ENCODE measurements around the gene MASP1.

The MASP1 gene, protein sequence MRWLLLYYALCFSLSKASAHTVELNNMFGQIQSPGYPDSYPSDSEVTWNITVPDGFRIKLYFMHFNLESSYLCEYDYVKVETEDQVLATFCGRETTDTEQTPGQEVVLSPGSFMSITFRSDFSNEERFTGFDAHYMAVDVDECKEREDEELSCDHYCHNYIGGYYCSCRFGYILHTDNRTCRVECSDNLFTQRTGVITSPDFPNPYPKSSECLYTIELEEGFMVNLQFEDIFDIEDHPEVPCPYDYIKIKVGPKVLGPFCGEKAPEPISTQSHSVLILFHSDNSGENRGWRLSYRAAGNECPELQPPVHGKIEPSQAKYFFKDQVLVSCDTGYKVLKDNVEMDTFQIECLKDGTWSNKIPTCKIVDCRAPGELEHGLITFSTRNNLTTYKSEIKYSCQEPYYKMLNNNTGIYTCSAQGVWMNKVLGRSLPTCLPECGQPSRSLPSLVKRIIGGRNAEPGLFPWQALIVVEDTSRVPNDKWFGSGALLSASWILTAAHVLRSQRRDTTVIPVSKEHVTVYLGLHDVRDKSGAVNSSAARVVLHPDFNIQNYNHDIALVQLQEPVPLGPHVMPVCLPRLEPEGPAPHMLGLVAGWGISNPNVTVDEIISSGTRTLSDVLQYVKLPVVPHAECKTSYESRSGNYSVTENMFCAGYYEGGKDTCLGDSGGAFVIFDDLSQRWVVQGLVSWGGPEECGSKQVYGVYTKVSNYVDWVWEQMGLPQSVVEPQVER

DNA sequence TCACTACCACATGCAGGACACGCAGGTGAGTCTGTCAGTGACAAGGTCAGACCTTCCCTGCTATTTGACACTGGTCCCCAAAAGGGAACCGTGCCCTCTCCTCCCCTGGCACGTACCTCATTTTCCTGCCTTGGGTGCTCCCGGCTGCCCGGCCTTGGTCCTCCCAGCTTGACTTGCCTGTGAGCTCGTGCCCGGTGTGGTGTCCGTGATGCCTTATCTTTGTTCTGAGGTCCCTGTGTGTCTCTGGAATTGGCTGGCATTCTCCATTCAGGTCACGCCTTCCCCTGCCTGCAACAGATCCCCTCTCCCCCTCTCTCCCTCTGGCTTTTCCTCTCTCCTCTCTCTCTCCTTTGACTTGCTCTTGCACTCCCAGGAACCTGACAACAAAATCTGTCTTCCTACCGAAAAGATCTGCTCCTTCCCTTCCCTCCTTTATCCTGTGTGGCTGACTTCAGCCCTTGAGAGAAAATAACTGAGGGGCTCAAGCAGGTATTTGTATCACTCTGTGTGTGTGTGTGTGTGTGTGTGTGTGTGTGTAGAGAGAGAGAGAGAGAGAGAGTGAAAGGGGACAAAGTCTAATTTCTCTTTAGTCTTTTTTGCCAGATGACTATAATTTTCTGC is at the start of gene MASP1:
Gene MASP1 (minus strand): TSS at position 226 of the 621 bp plus-strand sequence. CDS start 105 bp downstream, at position 121.
- H3K4me3 ChIP-seq (ENCODE audit: low read depth, low read length) = peak within 1 kb of the TSS; percentile 40

DNA sequence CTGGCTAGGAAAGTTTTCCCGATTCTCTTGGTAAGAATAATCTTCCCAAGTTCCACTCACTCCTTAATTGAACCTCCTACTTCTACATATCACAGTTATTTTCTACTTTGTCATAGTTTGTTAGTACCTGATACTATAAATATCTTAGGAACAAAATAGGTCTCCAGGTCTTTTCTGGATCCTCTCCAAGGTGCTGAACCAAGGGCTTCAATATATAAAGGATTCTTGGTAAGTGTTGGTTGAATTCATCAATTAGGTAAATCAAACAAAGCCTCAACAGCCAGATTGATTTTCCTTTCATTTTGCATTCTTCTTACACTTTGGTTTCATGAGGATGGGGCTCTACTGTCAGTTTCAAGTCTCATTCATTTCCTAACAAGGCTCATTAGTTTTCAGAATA is 49.0 kb upstream of the MASP1 start:
- no peak overlapping the region for H3K4me3 ChIP-seq (ENCODE audit: low read depth, low read length)

DNA sequence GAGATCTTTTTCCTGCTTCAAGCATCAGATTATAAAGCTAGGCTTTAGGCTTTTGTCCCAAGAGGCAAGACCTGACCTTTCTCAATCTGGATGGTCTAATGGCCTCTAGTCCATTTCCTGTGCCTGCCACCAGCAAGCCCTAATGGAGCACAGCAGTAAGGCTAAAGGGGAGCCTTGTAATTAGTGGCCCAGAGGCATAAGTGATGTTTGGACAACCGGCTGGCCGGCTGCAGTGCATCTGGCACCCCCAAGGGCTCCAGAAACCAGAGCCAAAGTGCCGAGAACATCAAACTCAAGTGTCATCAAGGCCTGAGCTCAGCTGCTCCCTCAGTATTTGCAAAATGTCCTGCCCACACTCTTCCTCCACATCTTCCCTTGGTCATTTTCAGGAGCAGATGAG is 44.8 kb upstream of the MASP1 start:
- no peak overlapping the region for H3K4me3 ChIP-seq (ENCODE audit: low read depth, low read length)

DNA sequence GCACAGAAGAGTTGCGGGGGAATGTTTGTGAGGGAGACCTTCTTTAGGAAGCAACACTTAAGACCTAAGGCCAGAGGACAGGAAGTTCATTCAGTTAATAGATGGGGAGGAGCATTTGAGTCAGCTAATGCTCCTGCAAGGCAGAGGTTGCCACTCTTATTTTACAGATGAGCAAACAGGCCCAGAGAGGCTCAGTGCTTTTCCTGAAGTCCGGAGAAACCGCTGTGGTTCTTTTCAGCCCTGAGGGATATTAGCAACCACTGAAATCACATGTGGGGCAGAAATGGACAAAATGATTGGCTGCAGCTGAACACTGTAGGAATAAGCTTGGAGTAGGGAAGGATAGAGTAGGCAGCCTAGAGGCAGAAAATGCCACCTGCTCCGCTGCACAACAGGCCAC is 43.4 kb upstream of the MASP1 start:
- H3K4me3 ChIP-seq (ENCODE audit: low read depth, low read length) = no peak overlapping the region

DNA sequence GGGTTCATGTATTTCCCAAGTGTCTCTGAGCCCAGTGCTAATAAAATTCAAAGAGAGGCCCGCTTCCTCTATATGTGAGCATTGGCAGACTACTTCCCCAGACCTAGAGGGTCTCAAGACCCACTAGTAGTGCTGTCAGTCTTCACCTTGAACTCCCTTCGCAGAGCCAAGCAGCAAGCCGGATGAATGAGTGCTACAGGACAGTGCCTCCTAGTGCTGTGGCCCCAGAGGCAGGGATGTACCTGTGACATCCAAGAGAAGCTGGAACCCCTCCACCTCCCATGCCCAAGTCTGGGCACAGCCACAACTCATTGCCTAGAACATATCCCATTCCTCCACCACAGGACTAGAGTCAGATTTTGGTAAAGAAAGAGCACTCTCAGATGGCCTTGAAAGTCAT is 37.2 kb upstream of the MASP1 start:
- no peak overlapping the region for H3K4me3 ChIP-seq (ENCODE audit: low read depth, low read length)

DNA sequence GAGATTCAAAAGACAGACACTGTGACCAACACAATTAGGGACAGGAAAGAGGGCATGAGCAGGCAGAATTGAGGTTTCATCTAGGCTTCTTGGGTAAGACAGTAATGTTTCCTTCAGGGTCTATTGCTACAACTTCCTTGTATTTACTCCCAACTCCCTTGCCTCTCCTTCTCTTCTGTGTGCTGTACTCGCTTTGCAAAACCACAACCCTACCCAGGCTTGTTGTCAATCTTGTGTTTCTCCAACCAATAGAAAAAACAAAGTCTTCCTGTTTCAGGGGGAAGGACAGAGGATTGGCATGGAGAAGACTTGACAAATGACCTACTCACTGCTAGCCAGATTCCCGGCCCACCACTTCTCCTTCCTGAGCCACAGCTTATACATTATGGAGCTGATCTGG is 36.3 kb upstream of the MASP1 start:
- H3K4me3 ChIP-seq (ENCODE audit: low read depth, low read length) = no peak overlapping the region

DNA sequence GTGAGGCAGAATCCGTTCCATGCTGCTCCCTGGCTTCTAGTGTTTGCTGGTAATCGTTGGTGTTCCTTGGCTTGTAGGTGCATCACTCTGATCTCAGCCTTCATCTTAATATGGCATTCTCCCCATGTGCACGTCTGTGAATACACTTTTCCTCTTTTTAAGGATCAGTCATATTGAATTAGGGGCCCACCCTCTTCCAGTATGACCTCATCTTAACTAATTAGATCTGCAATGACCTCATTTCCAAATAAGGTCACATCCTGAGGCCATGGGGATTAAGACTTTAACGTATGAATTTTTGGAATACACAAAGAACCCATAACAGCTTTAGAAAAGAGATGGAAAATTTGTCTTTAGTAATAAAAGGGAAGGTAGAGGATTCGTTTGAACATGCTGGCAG is 34.1 kb upstream of the MASP1 start:
- no peak overlapping the region for H3K4me3 ChIP-seq (ENCODE audit: low read depth, low read length)

DNA sequence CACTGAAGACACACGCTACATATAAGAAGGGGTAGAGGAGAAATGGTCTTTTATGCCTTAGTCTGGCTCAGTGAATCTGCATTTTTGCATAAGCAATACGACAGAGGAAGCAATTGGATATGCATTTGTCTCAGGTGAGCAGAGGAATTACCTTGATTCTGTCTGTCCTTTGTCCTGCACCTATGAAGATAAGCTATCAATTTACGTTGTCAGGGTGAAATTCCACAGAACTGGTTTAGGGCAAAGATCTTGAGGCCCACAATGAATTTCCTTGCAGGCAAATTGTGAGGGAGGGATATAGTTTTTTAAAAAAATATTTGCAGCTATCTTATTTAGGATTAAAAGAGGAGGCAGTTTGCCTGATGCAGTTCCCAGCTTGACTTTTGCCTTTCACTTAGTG is 31.6 kb upstream of the MASP1 start:
- no peak overlapping the region for H3K4me3 ChIP-seq (ENCODE audit: low read depth, low read length)

DNA sequence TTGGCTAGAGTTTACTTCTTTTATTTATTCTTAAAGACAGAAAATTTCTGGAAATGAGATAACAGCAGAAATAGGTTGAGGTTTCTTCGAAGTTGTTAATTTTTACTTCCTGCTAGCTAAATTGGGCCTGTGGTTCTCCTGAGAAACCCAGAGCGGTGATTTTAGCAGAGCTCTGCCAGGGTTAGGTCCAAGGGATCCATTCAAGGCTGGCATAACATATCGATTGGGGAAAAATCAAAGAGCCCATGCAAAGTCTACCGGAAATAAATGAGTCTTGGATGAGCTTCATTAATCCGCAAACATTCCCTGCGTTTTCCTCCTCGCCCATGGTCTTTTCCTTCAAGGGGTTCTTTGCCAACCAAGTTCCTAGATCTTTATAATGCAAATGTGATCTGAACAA is 30.8 kb upstream of the MASP1 start:
- H3K4me3 ChIP-seq (ENCODE audit: low read depth, low read length) = no peak overlapping the region

DNA sequence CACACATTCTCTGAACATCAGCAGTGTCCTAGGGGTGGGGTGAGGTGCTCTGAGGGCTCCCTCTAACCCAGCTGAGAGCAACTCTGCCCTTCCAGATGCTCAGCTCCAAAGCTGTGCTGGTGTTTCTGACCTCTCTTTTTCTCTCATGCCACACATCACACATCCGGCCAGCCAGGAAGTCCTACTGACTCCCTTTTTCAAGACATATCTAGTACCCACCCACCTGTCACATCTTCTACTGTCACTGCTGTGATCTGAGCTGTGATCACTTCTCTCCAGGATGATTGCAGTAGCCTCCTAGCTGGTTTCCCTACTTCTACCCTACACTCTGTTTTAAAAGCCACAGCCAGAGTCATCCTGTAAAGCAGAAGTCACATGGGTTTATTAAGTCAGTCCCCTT is 30.2 kb upstream of the MASP1 start:
- H3K4me3 ChIP-seq (ENCODE audit: low read depth, low read length) = no peak overlapping the region

DNA sequence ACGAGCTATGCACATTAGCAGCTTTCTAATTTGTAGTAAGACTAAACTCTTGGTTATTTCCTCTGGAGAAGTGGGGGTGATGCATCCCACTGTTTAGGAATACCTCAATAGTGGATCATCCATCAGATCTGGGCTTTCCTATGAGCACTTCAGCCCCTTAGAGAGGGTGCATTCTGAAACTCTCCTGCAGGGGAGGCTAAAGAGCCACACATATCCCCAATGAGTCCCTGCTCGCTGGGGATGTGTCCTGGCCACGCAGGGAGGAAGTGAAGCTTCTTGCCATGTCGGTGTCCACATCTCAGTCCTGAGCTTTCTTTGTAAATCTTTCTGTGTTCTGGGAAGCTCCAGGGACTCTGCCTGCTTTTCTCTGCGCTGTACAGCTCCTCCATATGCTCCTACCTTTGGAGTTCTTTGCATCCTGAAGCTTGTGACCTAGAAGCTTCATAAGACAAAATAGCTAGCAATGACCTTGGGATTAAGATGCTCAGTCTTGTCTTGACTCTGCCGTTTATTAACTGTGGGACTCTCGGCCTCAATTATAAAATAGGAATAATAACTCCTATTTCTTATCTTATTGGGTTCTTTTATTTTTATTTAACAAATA is 28.3 kb upstream of the MASP1 start:
- H3K4me3 ChIP-seq (ENCODE audit: low read depth, low read length) = no peak overlapping the region

DNA sequence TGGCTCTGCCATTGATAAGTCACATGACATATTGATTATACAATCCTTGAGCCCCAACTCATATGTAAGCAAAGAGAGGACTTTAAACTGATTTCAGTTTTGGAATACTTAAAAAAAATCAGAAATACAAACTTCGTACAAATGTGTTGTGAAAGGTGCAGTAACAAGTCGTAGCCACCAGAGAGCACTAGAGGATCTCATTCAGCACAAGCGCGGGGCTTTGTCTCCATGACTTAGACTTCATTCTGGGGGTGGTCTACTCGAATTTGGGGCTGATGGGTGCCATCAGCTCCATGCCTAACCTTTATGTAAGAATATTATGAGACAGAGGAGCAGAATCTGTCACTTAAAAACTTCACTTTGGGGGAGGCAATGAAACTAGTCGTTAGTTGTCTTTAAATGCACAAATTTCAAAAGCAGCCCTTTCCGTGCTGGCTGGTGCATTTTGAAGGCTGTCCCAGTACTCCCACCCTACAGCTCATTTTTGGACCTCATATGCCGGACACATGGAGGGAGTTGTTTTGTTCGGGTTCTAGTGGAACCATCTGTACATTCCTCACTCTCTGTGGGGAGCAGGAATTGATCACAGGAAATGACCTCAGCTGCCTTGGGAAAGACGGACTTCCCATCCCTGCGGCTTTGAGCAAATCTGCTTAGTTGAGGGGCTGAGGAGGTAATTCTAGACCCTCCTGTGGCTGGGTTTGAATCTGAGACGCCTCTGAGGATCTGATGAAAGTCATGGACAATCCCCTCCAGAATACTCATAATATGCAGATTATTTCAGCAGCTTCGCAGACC is 27.5 kb upstream of the MASP1 start:
- no peak overlapping the region for H3K4me3 ChIP-seq (ENCODE audit: low read depth, low read length)

DNA sequence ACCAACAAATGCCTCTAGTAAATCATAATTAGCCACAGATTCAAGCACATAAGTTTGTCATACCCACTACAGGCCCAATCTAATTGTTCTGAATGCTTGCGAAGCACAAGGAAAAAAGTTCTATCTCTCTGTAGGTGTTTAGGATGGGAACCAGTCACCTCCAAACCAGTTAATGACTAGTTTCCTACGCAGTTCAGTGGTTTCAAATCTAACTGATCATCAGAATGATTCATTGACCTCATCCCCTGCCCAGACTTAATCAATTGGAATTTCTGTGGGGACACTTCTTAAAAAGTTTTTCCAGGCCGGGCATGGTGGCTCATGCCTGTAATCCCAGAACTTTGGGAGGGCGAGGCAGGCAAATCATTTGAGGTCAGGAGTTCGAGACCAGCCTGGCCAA is 24.3 kb upstream of the MASP1 start:
- no peak overlapping the region for H3K4me3 ChIP-seq (ENCODE audit: low read depth, low read length)

DNA sequence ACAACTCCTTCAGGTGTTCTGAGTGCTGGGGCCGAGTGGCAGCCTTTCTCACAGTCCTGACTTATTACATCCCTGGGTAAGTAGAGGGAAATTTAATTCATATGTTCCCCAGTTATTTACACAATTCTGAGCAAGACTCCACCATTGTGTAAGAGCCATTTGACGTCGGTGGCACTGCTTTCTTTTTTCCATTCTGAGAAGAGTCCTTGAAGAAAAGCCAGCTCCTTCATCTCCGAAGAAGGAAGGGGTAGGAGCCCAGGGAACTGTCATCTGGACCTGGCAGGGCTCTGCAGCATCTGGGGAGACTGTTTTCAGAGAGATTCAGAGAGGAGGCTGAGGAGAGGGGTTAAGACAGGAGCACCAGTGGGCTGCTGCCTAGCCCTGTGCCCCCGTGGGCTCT is 22.6 kb upstream of the MASP1 start:
- H3K4me3 ChIP-seq (ENCODE audit: low read depth, low read length) = no peak overlapping the region

DNA sequence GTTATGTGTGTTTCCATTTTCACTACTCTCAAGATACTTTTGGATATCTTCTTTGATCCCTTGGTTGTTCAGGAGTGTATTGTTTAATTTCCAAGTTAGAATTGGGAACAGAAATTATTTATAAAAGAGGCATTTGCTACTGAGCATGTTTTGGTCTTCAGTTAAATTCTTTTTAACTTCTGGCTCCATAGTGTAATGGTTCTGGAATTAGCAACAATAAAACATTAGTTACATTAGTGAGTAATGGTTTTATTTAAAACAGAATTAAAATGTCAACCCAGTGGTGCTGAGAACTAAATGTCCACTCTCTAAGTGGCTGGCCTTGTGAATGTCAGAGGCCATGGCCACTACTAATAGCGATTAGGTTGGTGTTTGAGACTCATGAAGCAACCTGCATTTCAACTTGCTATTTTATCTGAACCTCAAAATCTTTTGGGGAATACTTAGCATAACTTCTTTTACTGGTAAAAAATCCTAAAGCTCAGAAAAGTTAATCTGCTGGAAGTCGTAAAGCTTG is 19.5 kb upstream of the MASP1 start:
- no peak overlapping the region for H3K4me3 ChIP-seq (ENCODE audit: low read depth, low read length)

DNA sequence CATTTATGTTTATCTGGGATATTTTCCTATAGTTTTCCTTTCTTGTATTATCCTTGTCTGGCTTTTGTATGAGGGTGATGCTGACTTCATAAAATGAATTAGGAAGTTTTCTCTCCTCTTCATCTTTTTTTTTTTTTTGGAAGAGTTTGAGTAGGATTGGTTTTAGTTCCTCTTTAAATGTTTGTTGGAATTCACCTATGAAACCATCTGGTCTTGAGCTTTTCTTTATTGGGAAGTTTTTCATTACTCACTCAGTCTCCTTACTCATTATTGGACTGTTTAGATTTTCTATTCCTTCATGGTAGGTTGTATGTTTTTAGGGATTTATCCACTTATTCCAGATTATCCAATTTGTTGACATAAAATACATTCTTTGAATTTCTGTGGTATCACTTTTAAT is 18.7 kb upstream of the MASP1 start:
- no peak overlapping the region for H3K4me3 ChIP-seq (ENCODE audit: low read depth, low read length)

DNA sequence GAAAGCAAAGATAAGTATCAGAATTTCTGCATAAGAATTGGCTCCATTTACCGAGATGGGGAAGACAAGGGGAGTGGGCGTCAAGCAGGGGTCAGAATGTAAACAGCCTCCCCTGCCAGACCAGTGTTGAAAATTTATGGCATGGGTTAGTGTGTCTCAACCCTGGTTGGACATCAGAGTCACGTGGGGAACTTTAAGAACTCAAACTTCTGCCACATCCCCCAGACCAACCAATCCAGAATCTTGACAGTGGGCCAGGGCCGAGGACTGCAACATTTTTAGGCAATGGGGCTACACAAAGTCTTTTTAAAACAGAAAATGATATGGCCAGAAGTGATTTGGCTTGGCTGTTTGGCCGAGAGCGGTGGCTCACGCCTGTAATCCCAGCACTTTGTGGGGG is 14.3 kb upstream of the MASP1 start:
- no peak overlapping the region for H3K4me3 ChIP-seq (ENCODE audit: low read depth, low read length)

DNA sequence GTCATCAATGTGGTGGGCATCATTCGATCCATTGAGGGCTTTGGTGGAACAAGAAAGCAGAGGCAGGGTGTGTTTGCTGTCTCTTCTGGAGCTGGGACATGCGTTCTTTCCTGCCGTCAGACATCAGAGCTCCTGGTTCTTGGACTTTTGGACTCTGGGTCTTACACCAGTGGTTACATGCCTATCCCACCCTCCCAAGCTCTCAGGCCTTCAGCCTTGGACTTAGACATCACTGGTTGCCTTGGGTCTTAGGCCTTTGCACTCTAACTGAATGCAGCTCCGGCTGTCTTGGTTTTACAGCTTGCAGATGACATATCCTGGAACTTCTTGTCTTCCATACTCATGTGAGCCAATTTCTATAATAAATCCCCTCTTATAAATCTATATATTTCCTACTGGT is 8.1 kb upstream of the MASP1 start:
- no peak overlapping the region for H3K4me3 ChIP-seq (ENCODE audit: low read depth, low read length)

DNA sequence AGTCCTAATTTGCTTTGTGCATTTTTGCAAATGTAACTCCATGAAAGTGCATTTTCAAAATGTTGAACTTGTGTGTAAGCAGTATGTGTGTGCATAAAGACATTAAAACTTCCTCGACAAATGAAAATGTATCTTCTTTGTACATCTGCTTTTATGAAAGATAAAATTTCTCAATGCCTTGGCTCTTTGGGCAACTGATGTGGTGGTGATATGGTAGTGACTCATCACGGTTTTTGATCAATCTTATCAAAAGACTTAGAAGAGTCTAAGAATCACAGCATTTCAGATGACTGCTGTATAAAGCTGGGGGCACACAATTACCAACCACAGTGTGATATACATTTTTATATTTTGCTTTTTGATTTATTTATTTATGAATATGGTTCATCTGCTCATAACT is 5.4 kb upstream of the MASP1 start:
- no peak overlapping the region for H3K4me3 ChIP-seq (ENCODE audit: low read depth, low read length)

DNA sequence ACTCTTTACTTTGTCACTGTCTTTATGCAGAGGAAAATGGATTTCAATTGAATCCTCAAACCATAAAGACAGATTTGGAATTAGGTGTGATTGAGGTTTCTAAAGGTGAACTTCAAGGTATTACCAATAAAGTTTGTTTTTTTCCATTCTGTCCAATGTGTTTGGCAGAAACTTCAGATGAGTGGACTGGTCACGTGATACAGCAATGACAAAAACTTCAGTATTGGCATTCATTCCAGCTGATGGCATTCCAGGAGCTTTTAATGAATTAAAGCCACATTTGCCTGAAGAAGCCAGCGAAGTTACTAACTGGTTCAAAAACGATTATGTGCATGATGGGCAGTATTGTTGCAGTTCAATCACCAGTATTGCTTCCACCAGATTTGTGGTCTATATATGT is 4.5 kb upstream of the MASP1 start:
- H3K4me3 ChIP-seq (ENCODE audit: low read depth, low read length) = no peak overlapping the region
